H9 (cell line): ENCODE results near the gene ERI3. TPM values are rescaled to one million over a fixed set of nuclear protein-coding genes. Genes with fewer than 3 reads are reported as not detected.
A peak's percentile ranks its signal among the peaks of the same experiment; 100 is the strongest.

ENCODE experiments used
- DNase-seq: peaks from one replicate; pipeline ENCODE4 v3.0.0-alpha.2; 2017
- H2AFZ ChIP-seq: one replicate; pipeline ENCODE4 v1.6.1; 2013; ENCODE audit warnings: mild to moderate bottlenecking, low read length, control low read depth, moderate library complexity
- H2AK5ac ChIP-seq: 2 replicates; pipeline ENCODE4 v1.6.1; 2013; ENCODE audit warnings: low read length, control low read depth, mixed read lengths; ENCODE audit not compliant: insufficient read length
- H2BK120ac ChIP-seq: one replicate; pipeline ENCODE4 v1.6.1; 2013; ENCODE audit warnings: low read depth, mild to moderate bottlenecking, low read length, control low read depth, inconsistent platforms; ENCODE audit not compliant: poor library complexity, severe bottlenecking
- H2BK12ac ChIP-seq: 2 replicates; pipeline ENCODE4 v1.6.1; 2013; ENCODE audit warnings: low read length, control low read depth, mixed read lengths, low read depth; ENCODE audit not compliant: insufficient read length
- H2BK15ac ChIP-seq: 2 replicates; pipeline ENCODE4 v1.6.1; 2013; ENCODE audit warnings: low read depth, low read length, control low read depth
- H2BK20ac ChIP-seq: one replicate; pipeline ENCODE4 v1.6.1; 2013; ENCODE audit warnings: low read depth, mild to moderate bottlenecking, low read length, control low read depth, inconsistent platforms; ENCODE audit not compliant: poor library complexity, severe bottlenecking
- H2BK5ac ChIP-seq: 2 replicates; pipeline ENCODE4 v1.6.1; 2013; ENCODE audit warnings: low read length, control low read depth, mixed read lengths; ENCODE audit not compliant: insufficient read length
- H3K14ac ChIP-seq: 2 replicates; pipeline ENCODE4 v1.6.1; 2013; ENCODE audit warnings: low read length, control low read depth; ENCODE audit not compliant: insufficient read depth
- H3K18ac ChIP-seq: 2 replicates; pipeline ENCODE4 v1.6.1; 2013; ENCODE audit warnings: low read depth, mild to moderate bottlenecking, mixed read lengths, low read length, control low read depth; ENCODE audit not compliant: insufficient read length
- H3K23ac ChIP-seq: 2 replicates; pipeline ENCODE4 v1.6.1; 2013; ENCODE audit warnings: low read length, control low read depth, mixed read lengths, low read depth; ENCODE audit not compliant: insufficient read length
- H3K23me2 ChIP-seq: 2 replicates; pipeline ENCODE4 v1.6.1; 2013; ENCODE audit warnings: low read depth, mild to moderate bottlenecking, mixed read lengths, low read length, control low read depth; ENCODE audit not compliant: insufficient read length, poor library complexity, severe bottlenecking
- H3K27ac ChIP-seq: 2 replicates; pipeline ENCODE4 v1.5.1; 2013; ENCODE audit warnings: low read length, control low read depth, mixed read lengths, low read depth; ENCODE audit not compliant: insufficient read length
- H3K27me3 ChIP-seq: 2 replicates; pipeline ENCODE4 v1.6.1; 2013; ENCODE audit warnings: low read length, control low read depth, inconsistent platforms; ENCODE audit not compliant: insufficient read depth
- H3K4ac ChIP-seq: 2 replicates; pipeline ENCODE4 v1.6.1; 2013; ENCODE audit warnings: low read depth, mild to moderate bottlenecking, control low read depth, inconsistent platforms, low read length, moderate library complexity
- H3K4me1 ChIP-seq: 2 replicates; pipeline ENCODE4 v1.6.1; 2013; ENCODE audit warnings: low read length, control low read depth, inconsistent platforms; ENCODE audit not compliant: insufficient read depth
- H3K4me2 ChIP-seq: 2 replicates; pipeline ENCODE4 v1.6.1; 2013; ENCODE audit warnings: low read length, control low read depth, mixed read lengths; ENCODE audit not compliant: insufficient read length, insufficient read depth
- H3K56ac ChIP-seq: 2 replicates; pipeline ENCODE4 v1.6.1; 2013; ENCODE audit warnings: low read depth, mild to moderate bottlenecking, mixed read lengths, low read length, control low read depth; ENCODE audit not compliant: insufficient read length
- H3K79me1 ChIP-seq: 2 replicates; pipeline ENCODE4 v1.6.1; 2013; ENCODE audit warnings: low read depth, mild to moderate bottlenecking, moderate library complexity, low read length, control low read depth, inconsistent platforms; ENCODE audit not compliant: insufficient read depth, poor library complexity, severe bottlenecking
- H3K79me2 ChIP-seq: 2 replicates; pipeline ENCODE4 v1.6.1; 2013; ENCODE audit warnings: low read length, control low read depth, inconsistent platforms; ENCODE audit not compliant: insufficient read depth
- H3K9ac ChIP-seq: 2 replicates; pipeline ENCODE4 v1.6.1; 2013; ENCODE audit warnings: low read length, control low read depth, mixed read lengths; ENCODE audit not compliant: insufficient read length; ENCODE audit errors: extremely low read depth
- H3K9me3 ChIP-seq: one replicate; pipeline ENCODE4 v1.6.1; 2013; ENCODE audit warnings: low read depth, low read length, inconsistent platforms; ENCODE audit not compliant: control insufficient read depth
- H3T11ph ChIP-seq: one replicate; pipeline ENCODE4 v1.6.1; 2013; ENCODE audit warnings: mild to moderate bottlenecking, low read length, control low read depth, inconsistent platforms
- H4K20me1 ChIP-seq: one replicate; pipeline ENCODE4 v1.6.1; 2013; ENCODE audit not compliant: control insufficient read depth, insufficient read length, insufficient read depth
- H4K5ac ChIP-seq: 2 replicates; pipeline ENCODE4 v1.6.1; 2013; ENCODE audit warnings: low read depth, mild to moderate bottlenecking, mixed read lengths, low read length, control low read depth; ENCODE audit not compliant: insufficient read length
- H4K8ac ChIP-seq: replicated peaks from 2 replicates; pipeline ENCODE4 v1.6.1; 2013; ENCODE audit warnings: low read length, control low read depth, mixed read lengths, low read depth; ENCODE audit not compliant: insufficient read length
- H4K91ac ChIP-seq: 2 replicates; pipeline ENCODE4 v1.6.1; 2013; ENCODE audit warnings: low read depth, mild to moderate bottlenecking, moderate library complexity, mixed read lengths, low read length, control low read depth; ENCODE audit not compliant: insufficient read length
- H3K27ac Mint-ChIP-seq, 3 experiments: 2 replicates in 2 of 3; 3 replicates in 1 of 3; pipeline ENCODE4 v1.8.0; 2020 to 2021; ENCODE audit warnings: mixed read lengths in 3 of 3, mild to moderate bottlenecking in 1 of 3, moderate library complexity in 1 of 3
- H3K27me3 Mint-ChIP-seq: 2 replicates; pipeline ENCODE4 v1.8.0; 2021; ENCODE audit warnings: low read depth, mild to moderate bottlenecking, moderate library complexity, mixed read lengths
- H3K36me3 Mint-ChIP-seq, 3 experiments: 2 replicates in 2 of 3; 3 replicates in 1 of 3; pipeline ENCODE4 v1.8.0; 2020 to 2021; ENCODE audit warnings: low read depth in 3 of 3, mixed read lengths in 3 of 3; ENCODE audit not compliant: insufficient read depth in 1 of 3
- H3K4me1 Mint-ChIP-seq, 2 experiments: 2 replicates each; pipeline ENCODE4 v1.8.0; 2020; ENCODE audit warnings: mixed read lengths in 2 of 2
- H3K4me3 Mint-ChIP-seq, 2 experiments: 2 replicates in 1 of 2; 3 replicates in 1 of 2; pipeline ENCODE4 v1.8.0; 2020 to 2021; ENCODE audit warnings: mild to moderate bottlenecking in 2 of 2, mixed read lengths in 2 of 2, moderate library complexity in 1 of 2
- H3K9me3 Mint-ChIP-seq, 2 experiments: 2 replicates in 1 of 2; 3 replicates in 1 of 2; pipeline ENCODE4 v1.8.0; 2020; ENCODE audit warnings: mild to moderate bottlenecking in 2 of 2, mixed read lengths in 2 of 2, moderate library complexity in 1 of 2
- CTCF ChIP-seq: fragments of 200-600 bp; sonication (generic); conservative IDR thresholded peaks from 3 replicates; pipeline ENCODE4 v1.8.0; 2021; ENCODE audit warnings: antibody characterized with exemption, mild to moderate bottlenecking
- WGBS: extraction: QIAGEN DNeasy Blood & Tissue Kit; methylation state at CpG from one replicate; pipeline ENCODE4 v1.1.7; 2013; ENCODE audit warnings: missing lambda C conversion rate, low lambda C conversion rate, mixed read lengths; ENCODE audit not compliant: insufficient read length; ENCODE audit errors: extremely low coverage; 5-methylcytosine and 5-hydroxymethylcytosine counted together
- total RNA-seq: library from RNA; stranded (reverse); gene quantifications from 2 replicates; pipeline ENCODE4 v1.2.1, GENCODE V29; 2021

The ERI3 gene
- total RNA-seq, 1 experiment from 2014 or later = 61.6 TPM

GRCh38 chr1:44239331-44239960 lies 115.6 kb downstream of the ERI3 start:
- Histone ChIP-seq H3K27me3 (no peaks in the 10 kb centered on the region), H3K4ac (no peak overlapping the region), H3K4me1 (peaks cover 3% of the 10 kb centered on the region; the same call in 1 of the 2 replicates), H4K91ac (no peak overlapping the region), H2BK20ac (no peak overlapping the region), H2AFZ (no peak overlapping the region), H2BK120ac (no peak overlapping the region), H4K5ac (no peak overlapping the region), H3K23me2 (no peaks in the 10 kb centered on the region), H3K9ac (no peak overlapping the region), H3K79me2 (no peaks in the 10 kb centered on the region), H2BK12ac (no peak overlapping the region), H3K4me2 (no peak overlapping the region), H3T11ph (no peak overlapping the region), H4K20me1 (no peaks in the 10 kb centered on the region), H3K9me3 (no peaks in the 10 kb centered on the region), H3K18ac (no peak overlapping the region), H3K27ac (no peak overlapping the region), H3K79me1 (no peaks in the 10 kb centered on the region), H3K56ac (no peak overlapping the region), H2AK5ac (no peak overlapping the region), H2BK5ac (no peak overlapping the region), H2BK15ac (no peak overlapping the region), H4K8ac (no peak overlapping the region), H3K14ac (no peak overlapping the region), H3K23ac (no peak overlapping the region)
- peak; percentile 64 for DNase-seq
- Mint-ChIP-seq H3K9me3 (no peaks in the 10 kb centered on the region), H3K27ac (peak overlapping the region in 1 of 3 experiments; percentile 79; a peak in 3 of 7 replicates), H3K36me3 (peaks cover 0 to 13% (median 5%) of the 10 kb centered on the region in 3 experiments; a peak in 5 of 7 replicates), H3K4me3 (no peak overlapping the region), H3K4me1 (peaks cover 17 to 44% of the 10 kb centered on the region in 2 experiments), H3K27me3 (no peaks in the 10 kb centered on the region; the same call in 1 of the 2 replicates)
- no CpG with 5 or more reads among the region's 8 CpGs for WGBS
- peak; percentile 41; the same call in 2 of the 3 replicates for TF ChIP-seq CTCF
